ENCODE measurements around the gene VPS25. TPM values are rescaled to one million over a fixed set of nuclear protein-coding genes. Genes with fewer than 3 reads are reported as not detected.
A peak's percentile ranks its signal among the peaks of the same experiment; 100 is the strongest.

VPS25 gene
- total and polyA plus RNA-seq, 2 donors from 2014 or later: 85.2 to 112 TPM

- H3K9me3 ChIP-seq (ENCODE audit: control insufficient read depth in 2 of 3, insufficient read depth in 1 of 3, low read length in 3 of 3): no peaks in the 10 kb centered on the region
- peaks cover 0 to 8% (median 5%) of the 10 kb centered on the region in 3 donors for H3K4me1 ChIP-seq (ENCODE audit: control insufficient read depth in 2 of 3, insufficient read depth in 2 of 3, low read depth in 1 of 3, low read length in 3 of 3)
- intact Hi-C loops (cut with DNase I): loop anchor here (10.0 kb wide), 1 partner anchor 245 kb away; the partner anchor contains the start of gene PSMC3IP
- H3K27me3 ChIP-seq (ENCODE audit: control insufficient read depth, insufficient read depth, low read length): no peaks in the 10 kb centered on the region
- peak in 3 of 5 donors; percentile 60 to 79 (median 69) for DNase-seq
- no peak overlapping the region for H3K4me3 ChIP-seq (ENCODE audit: low read length in 3 of 3)
- peaks cover 13 to 49% (median 39%) of the 10 kb centered on the region in 3 donors for H3K36me3 ChIP-seq (ENCODE audit: control insufficient read depth in 2 of 3, insufficient read depth in 3 of 3, low read length in 3 of 3)
- FAIRE-seq: no peak
- H3K9ac ChIP-seq (ENCODE audit: low read length in 3 of 3): no peak overlapping the region
- TF ChIP-seq CTCF (IDR thresholded peaks at IDR 0.05; ENCODE audit: borderline replicate concordance, extremely low read depth, insufficient read depth): peak; percentile 38
- no peak overlapping the region for H3K27ac ChIP-seq (ENCODE audit: low read depth in 2 of 2, low read length in 2 of 2)
Observed at GRCh38 chr17:42819939-42820535, 46.8 kb downstream of the VPS25 start.

GRCh38 chr17:42821176-42821575 lies 47.9 kb downstream of the VPS25 start:
- intact Hi-C loops (cut with DNase I): loop anchor here (10.0 kb wide), 1 partner anchor 246 kb away; the partner anchor contains the start of gene PSMC3IP
- Histone ChIP-seq H3K36me3 (ENCODE audit: control insufficient read depth in 2 of 3, insufficient read depth in 3 of 3, low read length in 3 of 3) (peaks cover 5 to 39% (median 32%) of the 10 kb centered on the region in 3 donors), H3K9ac (ENCODE audit: low read length in 3 of 3) (no peak overlapping the region), H3K27me3 (ENCODE audit: control insufficient read depth, insufficient read depth, low read length) (no peaks in the 10 kb centered on the region), H3K4me3 (ENCODE audit: low read length in 3 of 3) (no peak overlapping the region), H3K27ac (ENCODE audit: low read depth in 2 of 2, low read length in 2 of 2) (no peak overlapping the region), H3K4me1 (ENCODE audit: control insufficient read depth in 2 of 3, insufficient read depth in 2 of 3, low read depth in 1 of 3, low read length in 3 of 3) (peaks cover 0 to 8% (median 5%) of the 10 kb centered on the region in 3 donors), H3K9me3 (ENCODE audit: control insufficient read depth in 2 of 3, insufficient read depth in 1 of 3, low read length in 3 of 3) (no peaks in the 10 kb centered on the region)
- DNase-seq (no peak), FAIRE-seq (no peak)
- TF ChIP-seq CTCF (IDR thresholded peaks at IDR 0.05; ENCODE audit: borderline replicate concordance, extremely low read depth, insufficient read depth): no peak

DNA sequence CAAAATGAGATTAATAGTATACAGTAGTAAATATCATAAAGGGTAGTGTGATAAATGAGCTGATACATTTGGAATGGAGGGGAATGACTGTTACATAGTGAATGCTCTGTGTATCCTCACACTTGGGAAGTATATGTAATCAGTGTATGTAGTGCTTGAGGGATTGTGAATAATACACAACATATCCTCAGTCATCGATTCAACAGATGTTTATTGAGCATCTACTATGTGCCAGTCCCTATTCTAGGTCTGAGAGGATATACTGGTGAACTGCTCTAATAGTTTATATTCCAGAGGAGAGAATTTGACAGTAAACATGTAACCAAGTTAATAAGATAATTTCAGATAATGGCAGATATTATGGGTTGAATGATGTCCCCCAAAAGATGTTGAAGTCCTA lies 54.2 kb downstream of the VPS25 start:
- FAIRE-seq: no peak
- no peaks in the 10 kb centered on the region for H3K9me3 ChIP-seq (ENCODE audit: control insufficient read depth in 2 of 3, insufficient read depth in 1 of 3, low read length in 3 of 3)
- H3K27ac ChIP-seq (ENCODE audit: low read depth in 2 of 2, low read length in 2 of 2): no peak overlapping the region
- intact Hi-C loops (cut with DNase I): loop anchor here (10.0 kb wide), 1 partner anchor 253 kb away; the partner anchor contains the start of gene PSMC3IP
- DNase-seq: no peak
- H3K4me3 ChIP-seq (ENCODE audit: low read length in 3 of 3): no peak overlapping the region
- H3K4me1 ChIP-seq (ENCODE audit: control insufficient read depth in 2 of 3, insufficient read depth in 2 of 3, low read depth in 1 of 3, low read length in 3 of 3): peaks cover 0 to 8% (median 3%) of the 10 kb centered on the region in 3 donors
- H3K9ac ChIP-seq (ENCODE audit: low read length in 3 of 3): no peak overlapping the region
- H3K27me3 ChIP-seq (ENCODE audit: control insufficient read depth, insufficient read depth, low read length): no peaks in the 10 kb centered on the region
- TF ChIP-seq CTCF (IDR thresholded peaks at IDR 0.05; ENCODE audit: borderline replicate concordance, extremely low read depth, insufficient read depth): no peak
- no peaks in the 10 kb centered on the region for H3K36me3 ChIP-seq (ENCODE audit: control insufficient read depth in 2 of 3, insufficient read depth in 3 of 3, low read length in 3 of 3)

Small RNAs within 50 kb of the gene (microRNA-seq; reads per million reads assigned to microRNA genes)
- not detected for gene MIR6781

Other genes starting within 250 kb of the VPS25 start
- gene NAGLU, start 237.2 kb upstream of the VPS25 start, total RNA-seq: 37.5 TPM
- 52.7 TPM for gene NAGLU, start 237.2 kb upstream of the VPS25 start, polyA plus RNA-seq (ENCODE audit: insufficient read depth, low read depth, low replicate concordance)
- gene HSD17B1, start 220.5 kb upstream of the VPS25 start, total RNA-seq: 0.31 TPM
- gene HSD17B1, start 220.5 kb upstream of the VPS25 start, polyA plus RNA-seq (ENCODE audit: insufficient read depth, low read depth, low replicate concordance): 3.3 TPM
- gene COASY, start 211.3 kb upstream of the VPS25 start, total RNA-seq: 71.9 TPM
- 145 TPM for gene COASY, start 211.3 kb upstream of the VPS25 start, polyA plus RNA-seq (ENCODE audit: insufficient read depth, low read depth, low replicate concordance)
- 38.7 TPM for gene MLX, start 206.3 kb upstream of the VPS25 start, total RNA-seq
- 41.0 TPM for gene MLX, start 206.3 kb upstream of the VPS25 start, polyA plus RNA-seq (ENCODE audit: insufficient read depth, low read depth, low replicate concordance)
- 5.8 TPM for gene PSMC3IP, start 195.7 kb upstream of the VPS25 start, total RNA-seq
- gene PSMC3IP, start 195.7 kb upstream of the VPS25 start, polyA plus RNA-seq (ENCODE audit: insufficient read depth, low read depth, low replicate concordance): 3.6 TPM
- 69.5 TPM for gene RETREG3, start 164.1 kb upstream of the VPS25 start, total RNA-seq
- 22.6 TPM for gene RETREG3, start 164.1 kb upstream of the VPS25 start, polyA plus RNA-seq (ENCODE audit: insufficient read depth, low read depth, low replicate concordance)
- gene TUBG1, start 163.8 kb upstream of the VPS25 start, total RNA-seq: 33.7 TPM
- 61.9 TPM for gene TUBG1, start 163.8 kb upstream of the VPS25 start, polyA plus RNA-seq (ENCODE audit: insufficient read depth, low read depth, low replicate concordance)
- gene TUBG2, start 114.2 kb upstream of the VPS25 start, total RNA-seq: 19.9 TPM
- gene TUBG2, start 114.2 kb upstream of the VPS25 start, polyA plus RNA-seq (ENCODE audit: insufficient read depth, low read depth, low replicate concordance): 39.9 TPM
- gene PLEKHH3, start 96.5 kb upstream of the VPS25 start, total RNA-seq: 21.2 TPM
- 23.2 TPM for gene PLEKHH3, start 96.5 kb upstream of the VPS25 start, polyA plus RNA-seq (ENCODE audit: insufficient read depth, low read depth, low replicate concordance)
- gene CCR10, start 91.6 kb upstream of the VPS25 start, total RNA-seq: 1.4 TPM
- 1.7 TPM for gene CCR10, start 91.6 kb upstream of the VPS25 start, polyA plus RNA-seq (ENCODE audit: insufficient read depth, low read depth, low replicate concordance)
- gene CNTNAP1, start 90.9 kb upstream of the VPS25 start, total RNA-seq: 9.1 TPM
- 1.4 TPM for gene CNTNAP1, start 90.9 kb upstream of the VPS25 start, polyA plus RNA-seq (ENCODE audit: insufficient read depth, low read depth, low replicate concordance)
- 59.2 TPM for gene EZH1, start 28.4 kb upstream of the VPS25 start, total RNA-seq
- 20.8 TPM for gene EZH1, start 28.4 kb upstream of the VPS25 start, polyA plus RNA-seq (ENCODE audit: insufficient read depth, low read depth, low replicate concordance)
- gene RAMP2, start 12.2 kb upstream of the VPS25 start, total RNA-seq: 55.7 TPM
- gene RAMP2, start 12.2 kb upstream of the VPS25 start, polyA plus RNA-seq (ENCODE audit: insufficient read depth, low read depth, low replicate concordance): 134 TPM
- gene WNK4, start 7.2 kb downstream of the VPS25 start, total RNA-seq: 14.9 TPM
- gene WNK4, start 7.2 kb downstream of the VPS25 start, polyA plus RNA-seq (ENCODE audit: insufficient read depth, low read depth, low replicate concordance): 26.4 TPM
- 144 TPM for gene COA3, start 25.3 kb downstream of the VPS25 start, total RNA-seq
- gene COA3, start 25.3 kb downstream of the VPS25 start, polyA plus RNA-seq (ENCODE audit: insufficient read depth, low read depth, low replicate concordance): 656 TPM
- gene CNTD1, start 25.4 kb downstream of the VPS25 start, total RNA-seq: 0.60 TPM
- 0.95 TPM for gene CNTD1, start 25.4 kb downstream of the VPS25 start, polyA plus RNA-seq (ENCODE audit: insufficient read depth, low read depth, low replicate concordance)
- gene BECN1, start 50.8 kb downstream of the VPS25 start, total RNA-seq: 95.1 TPM
- gene BECN1, start 50.8 kb downstream of the VPS25 start, polyA plus RNA-seq (ENCODE audit: insufficient read depth, low read depth, low replicate concordance): 65.9 TPM
- gene PSME3, start 59.9 kb downstream of the VPS25 start, total RNA-seq: 115 TPM
- gene PSME3, start 59.9 kb downstream of the VPS25 start, polyA plus RNA-seq (ENCODE audit: insufficient read depth, low read depth, low replicate concordance): 60.3 TPM
- 1.2 TPM for gene AOC2, start 71.1 kb downstream of the VPS25 start, total RNA-seq
- gene AOC2, start 71.1 kb downstream of the VPS25 start, polyA plus RNA-seq (ENCODE audit: insufficient read depth, low read depth, low replicate concordance): 0.58 TPM
- gene AOC3, start 77.8 kb downstream of the VPS25 start, total RNA-seq: 40.6 TPM
- 15.1 TPM for gene AOC3, start 77.8 kb downstream of the VPS25 start, polyA plus RNA-seq (ENCODE audit: insufficient read depth, low read depth, low replicate concordance)
- gene G6PC1, start 127.3 kb downstream of the VPS25 start, total RNA-seq: 0.16 TPM
- 10.5 TPM for gene G6PC1, start 127.3 kb downstream of the VPS25 start, polyA plus RNA-seq (ENCODE audit: insufficient read depth, low read depth, low replicate concordance)
- gene AARSD1, start 191.0 kb downstream of the VPS25 start, total RNA-seq: 35.8 TPM
- gene AARSD1, start 191.0 kb downstream of the VPS25 start, polyA plus RNA-seq (ENCODE audit: insufficient read depth, low read depth, low replicate concordance): 45.6 TPM
- 0.85 TPM for gene PTGES3L, start 206.6 kb downstream of the VPS25 start, total RNA-seq
- gene PTGES3L, start 206.6 kb downstream of the VPS25 start, polyA plus RNA-seq (ENCODE audit: insufficient read depth, low read depth, low replicate concordance): 1.2 TPM
- gene RUNDC1, start 207.1 kb downstream of the VPS25 start, total RNA-seq: 19.5 TPM
- gene RUNDC1, start 207.1 kb downstream of the VPS25 start, polyA plus RNA-seq (ENCODE audit: insufficient read depth, low read depth, low replicate concordance): 10.1 TPM
- gene RPL27, start 225.0 kb downstream of the VPS25 start, total RNA-seq: 759 TPM
- gene RPL27, start 225.0 kb downstream of the VPS25 start, polyA plus RNA-seq (ENCODE audit: insufficient read depth, low read depth, low replicate concordance): 1,823 TPM
- 41.4 TPM for gene IFI35, start 233.3 kb downstream of the VPS25 start, total RNA-seq
- 58.6 TPM for gene IFI35, start 233.3 kb downstream of the VPS25 start, polyA plus RNA-seq (ENCODE audit: insufficient read depth, low read depth, low replicate concordance)
- 133 TPM for gene VAT1, start 248.9 kb downstream of the VPS25 start, total RNA-seq
- 119 TPM for gene VAT1, start 248.9 kb downstream of the VPS25 start, polyA plus RNA-seq (ENCODE audit: insufficient read depth, low read depth, low replicate concordance)

All from kidney (tissue), 14 donors.